HAP-1 (cell line): ENCODE data around the gene CTNND2.
"Not testable (repeated sequence)": the region's sequence is repeated elsewhere in the genome, so short reads cannot be mapped to it uniquely, and the experiment has no call there.

ENCODE experiments used
- DNase-seq, 2 experiments: peaks; one replicate each; pipeline ENCODE4 v3.0.0-alpha.2; 2016 to 2020; ENCODE audit warnings: low spot score in 2 of 2
- H3K27me3 ChIP-seq: fragments of 250-450 bp; sonication (Bioruptor Pico); 2 replicates; pipeline ENCODE4 v1.5.1; 2020; ENCODE audit warnings: low read depth, mild to moderate bottlenecking, moderate library complexity
- H3K36me3 ChIP-seq: fragments of 250-450 bp; sonication (Bioruptor Pico); replicated peaks from 2 replicates; pipeline ENCODE4 v1.5.1; 2020; ENCODE audit warnings: mild to moderate bottlenecking
- H3K4me1 ChIP-seq: fragments of 250-450 bp; sonication (Bioruptor Pico); 2 replicates; pipeline ENCODE4 v1.5.1; 2020; ENCODE audit warnings: mild to moderate bottlenecking
- H3K4me3 ChIP-seq: fragments of 250-450 bp; sonication (Bioruptor Pico); 2 replicates; pipeline ENCODE4 v1.5.1; 2020; ENCODE audit warnings: mild to moderate bottlenecking, moderate library complexity
- H3K9me3 ChIP-seq: fragments of 250-450 bp; sonication (Bioruptor Pico); 2 replicates; pipeline ENCODE4 v1.5.1; 2020; ENCODE audit warnings: mild to moderate bottlenecking, moderate library complexity
- in situ Hi-C: fragments of 300-500 bp; cut with MboI; formaldehyde crosslinking; loops from 3 replicates; pipeline ENCODE4 v1.14.3; 2020; ENCODE audit warnings: low sequenced_read_pairs, inconsistent platforms, mixed read lengths

The CTNND2 gene

GRCh38 chr5:11037080-11037479, 867.2 kb downstream of the CTNND2 start:
- Histone ChIP-seq H3K9me3 (no peaks in the 10 kb centered on the region), H3K4me3 (no peak overlapping the region), H3K27me3 (no peaks in the 10 kb centered on the region), H3K4me1 (no peaks in the 10 kb centered on the region), H3K36me3 (no peaks in the 10 kb centered on the region)
- DNase-seq, result no peak
- in situ Hi-C loops, result no loop called here

- Histone ChIP-seq H3K36me3 (no peaks in the 10 kb centered on the region), H3K9me3 (no peaks in the 10 kb centered on the region), H3K27me3 (no peaks in the 10 kb centered on the region), H3K4me3 (no peak overlapping the region), H3K4me1 (no peaks in the 10 kb centered on the region)
- in situ Hi-C loops, result no loop called here
- no peak for DNase-seq
Observed at GRCh38 chr5:11030671-11031070, 873.6 kb downstream of the CTNND2 start.

GRCh38 chr5:11027660-11028059, 876.6 kb downstream of the CTNND2 start:
- Histone ChIP-seq H3K36me3 (no peaks in the 10 kb centered on the region), H3K4me1 (no peaks in the 10 kb centered on the region), H3K27me3 (no peaks in the 10 kb centered on the region), H3K9me3 (no peaks in the 10 kb centered on the region), H3K4me3 (no peak overlapping the region)
- no peak for DNase-seq
- in situ Hi-C loops, result no loop called here

DNA sequence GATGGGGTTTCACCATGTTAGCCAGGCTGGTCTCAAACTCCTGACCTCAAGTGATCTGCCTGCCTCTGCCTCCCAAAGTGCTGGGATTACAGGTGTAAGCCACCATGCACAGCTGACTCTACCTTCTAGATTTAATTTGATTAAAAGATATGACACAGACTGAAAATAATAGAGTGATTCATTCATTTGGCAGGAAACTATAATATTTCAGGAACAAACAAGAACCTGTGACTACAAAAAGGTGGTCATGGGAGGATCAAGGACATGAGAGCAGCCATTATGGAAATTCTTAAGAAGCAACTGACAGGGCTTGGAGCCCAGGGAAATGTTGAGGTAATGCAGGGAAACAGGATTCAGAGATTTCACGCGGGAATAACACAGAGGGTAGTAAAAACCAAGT, 877.7 kb downstream of the CTNND2 start:
- H3K9me3 ChIP-seq, result no peaks in the 10 kb centered on the region
- in situ Hi-C loops, result no loop called here
- H3K4me3 ChIP-seq, result no peak overlapping the region
- no peaks in the 10 kb centered on the region for H3K27me3 ChIP-seq
- H3K4me1 ChIP-seq, result no peaks in the 10 kb centered on the region
- no peak for DNase-seq
- no peaks in the 10 kb centered on the region for H3K36me3 ChIP-seq

DNA sequence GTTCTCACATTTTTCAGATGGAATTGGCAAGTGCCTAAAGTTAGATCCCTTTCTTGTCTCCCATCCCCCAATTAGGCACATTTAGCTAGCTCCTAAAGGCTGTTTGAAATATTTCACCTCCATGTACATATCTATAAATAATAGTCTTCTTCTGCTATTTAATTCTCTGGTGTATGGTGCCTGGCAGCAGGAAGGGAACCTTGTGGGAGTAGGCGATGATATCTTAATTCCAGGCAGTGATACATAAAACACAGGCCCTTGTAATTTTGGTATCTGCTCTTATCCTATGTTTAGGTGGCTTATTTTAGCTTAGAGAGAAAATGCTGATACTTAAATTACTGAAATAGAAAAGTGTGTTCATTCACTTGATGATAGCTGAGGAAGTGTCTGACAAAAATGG, 880.3 kb downstream of the CTNND2 start:
- H3K27me3 ChIP-seq, result no peaks in the 10 kb centered on the region
- H3K4me1 ChIP-seq, result no peaks in the 10 kb centered on the region
- H3K9me3 ChIP-seq, result no peaks in the 10 kb centered on the region
- no peak overlapping the region for H3K4me3 ChIP-seq
- H3K36me3 ChIP-seq, result no peaks in the 10 kb centered on the region
- no peak for DNase-seq
- in situ Hi-C loops, result no loop called here

GRCh38 chr5:11013793-11014192, 890.5 kb downstream of the CTNND2 start:
- H3K4me1 ChIP-seq, result 0 out of 2 replicates have a peak, but pooled peaks cover 2% of the 10 kb centered on the region
- no peak overlapping the region for H3K4me3 ChIP-seq

DNA sequence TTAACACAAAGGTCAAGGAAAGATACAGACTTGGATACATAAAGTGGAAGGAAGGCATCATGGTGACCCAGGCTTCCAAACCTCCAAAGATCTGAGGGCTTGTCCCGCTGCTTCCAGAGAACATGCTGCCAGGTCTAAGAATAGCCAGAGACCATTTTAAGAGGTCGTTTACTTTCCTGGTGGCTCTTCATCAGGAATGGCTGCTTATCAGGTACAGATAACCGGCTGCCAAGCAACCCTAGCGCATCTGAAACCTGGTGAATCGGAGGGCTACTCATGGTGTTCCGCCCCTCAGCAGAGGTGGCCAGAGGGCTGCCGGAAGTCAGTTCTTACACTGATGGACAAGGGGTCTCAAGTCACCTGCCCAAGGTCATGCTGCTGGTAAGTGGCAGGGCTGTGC, 892.0 kb downstream of the CTNND2 start:
- in situ Hi-C loops, result no loop called here
- no peaks in the 10 kb centered on the region for H3K36me3 ChIP-seq
- H3K4me3 ChIP-seq, result no peak overlapping the region
- 0 out of 2 replicates have a peak, but pooled peaks cover 2% of the 10 kb centered on the region for H3K4me1 ChIP-seq
- H3K9me3 ChIP-seq, result no peaks in the 10 kb centered on the region
- DNase-seq, result no peak
- H3K27me3 ChIP-seq, result no peaks in the 10 kb centered on the region

More at GRCh38 chr5:11013793-11014192, 890.5 kb downstream of the CTNND2 start:
- no peaks in the 10 kb centered on the region for H3K27me3 ChIP-seq
- no peaks in the 10 kb centered on the region for H3K9me3 ChIP-seq
- DNase-seq, result no peak
- no peaks in the 10 kb centered on the region for H3K36me3 ChIP-seq
- in situ Hi-C loops, result no loop called here

DNA sequence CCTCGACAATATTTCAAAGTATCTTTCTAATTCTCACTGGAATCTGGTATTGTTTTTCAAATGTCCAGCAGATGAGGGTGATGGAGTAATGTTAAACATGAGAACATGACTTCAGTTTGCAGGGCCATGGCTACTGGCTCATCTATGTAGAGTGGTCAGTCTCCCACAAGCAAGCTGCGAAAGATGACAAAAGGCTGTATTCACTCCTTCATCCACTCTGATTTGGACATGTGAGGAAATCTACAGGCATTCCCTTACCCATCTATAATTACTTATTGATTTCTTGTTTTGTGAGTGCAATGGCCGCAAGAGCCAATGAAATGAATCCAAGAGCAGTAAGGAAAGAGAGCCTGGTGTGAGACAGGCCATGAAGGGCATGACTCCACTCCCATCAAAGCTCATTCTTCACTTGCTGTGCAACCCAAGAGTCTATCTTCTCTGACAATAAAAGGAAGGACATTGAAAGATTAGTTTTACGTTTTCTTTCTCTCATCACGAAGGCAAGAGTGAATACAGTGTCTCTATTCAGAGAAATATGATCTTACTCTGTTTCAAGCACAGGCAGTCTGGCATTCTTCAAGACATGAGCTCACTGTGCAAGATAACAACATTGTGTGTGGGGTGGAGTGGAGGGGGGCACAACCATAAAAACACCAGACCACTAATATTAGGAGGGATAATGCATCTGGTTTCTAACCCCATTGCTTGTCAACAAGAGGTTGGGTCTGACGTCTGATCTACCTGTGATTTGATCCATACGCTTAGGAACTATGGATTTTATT, 893.6 kb downstream of the CTNND2 start:
- Histone ChIP-seq H3K4me3 (no peak overlapping the region), H3K4me1 (0 out of 2 replicates have a peak, but pooled peaks cover 2% of the 10 kb centered on the region), H3K27me3 (no peaks in the 10 kb centered on the region), H3K9me3 (no peaks in the 10 kb centered on the region), H3K36me3 (no peaks in the 10 kb centered on the region)
- in situ Hi-C loops, result no loop called here
- no peak for DNase-seq

DNA sequence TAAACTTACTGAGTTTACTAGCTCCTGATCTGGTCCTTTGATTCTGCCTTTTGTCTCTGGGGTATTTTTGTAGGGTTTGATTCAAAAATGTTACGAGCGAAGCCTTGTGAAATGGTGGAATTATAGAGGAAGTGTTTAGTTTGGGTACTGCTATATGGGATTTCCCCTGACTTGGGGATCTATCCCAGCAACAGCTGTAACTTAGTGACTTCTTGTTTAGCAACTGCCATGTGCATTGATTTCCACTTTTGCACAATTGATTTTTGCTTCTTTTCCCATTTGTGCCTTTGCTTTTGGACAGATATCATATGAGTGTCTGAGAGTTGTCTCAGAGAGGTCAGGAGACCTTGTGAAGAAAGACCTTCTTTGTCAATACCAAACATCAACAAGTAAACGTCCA, 894.7 kb downstream of the CTNND2 start:
- H3K9me3 ChIP-seq, result no peaks in the 10 kb centered on the region
- no peaks in the 10 kb centered on the region for H3K36me3 ChIP-seq
- H3K4me3 ChIP-seq, result no peak overlapping the region
- H3K27me3 ChIP-seq, result no peaks in the 10 kb centered on the region
- no peaks in the 10 kb centered on the region for H3K4me1 ChIP-seq
- no peak for DNase-seq
- in situ Hi-C loops, result no loop called here

DNA sequence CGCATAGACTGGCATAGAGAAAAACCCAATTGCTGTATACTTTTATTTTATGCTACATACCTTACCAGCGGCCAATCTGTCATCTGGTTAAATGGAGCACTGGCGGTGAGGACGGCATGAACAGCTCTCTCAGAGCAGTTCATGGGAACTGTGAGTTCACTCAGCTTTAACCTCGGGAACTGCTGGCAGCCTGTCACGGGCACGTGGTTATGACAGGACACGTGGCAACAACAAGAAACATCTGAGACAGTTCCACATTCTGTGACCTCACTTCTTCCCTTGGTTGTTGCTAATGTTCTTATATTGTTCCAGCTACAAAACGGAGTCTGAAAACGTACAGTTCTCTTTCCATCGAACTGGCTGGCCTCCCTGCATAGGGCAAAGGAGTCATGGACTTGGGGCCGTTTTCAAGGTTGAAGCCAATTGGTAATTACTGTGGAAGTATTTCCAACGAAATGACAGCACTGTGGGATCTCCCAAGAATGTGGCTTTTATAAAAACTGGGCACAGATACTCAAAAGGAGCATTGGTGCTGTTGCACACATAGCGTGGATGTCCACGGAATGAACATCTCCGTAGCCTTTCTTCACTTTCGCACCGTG, 896.9 kb downstream of the CTNND2 start:
- Histone ChIP-seq H3K27me3 (no peaks in the 10 kb centered on the region), H3K9me3 (no peaks in the 10 kb centered on the region), H3K36me3 (no peaks in the 10 kb centered on the region), H3K4me3 (no peak overlapping the region), H3K4me1 (no peaks in the 10 kb centered on the region)
- no peak for DNase-seq
- in situ Hi-C loops, result no loop called here

GRCh38 chr5:11004523-11004922, 899.7 kb downstream of the CTNND2 start:
- H3K4me3 ChIP-seq, in situ Hi-C loops, DNase-seq, H3K36me3 ChIP-seq, H3K9me3 ChIP-seq, H3K27me3 ChIP-seq, H3K4me1 ChIP-seq: not testable (repeated sequence)

DNA sequence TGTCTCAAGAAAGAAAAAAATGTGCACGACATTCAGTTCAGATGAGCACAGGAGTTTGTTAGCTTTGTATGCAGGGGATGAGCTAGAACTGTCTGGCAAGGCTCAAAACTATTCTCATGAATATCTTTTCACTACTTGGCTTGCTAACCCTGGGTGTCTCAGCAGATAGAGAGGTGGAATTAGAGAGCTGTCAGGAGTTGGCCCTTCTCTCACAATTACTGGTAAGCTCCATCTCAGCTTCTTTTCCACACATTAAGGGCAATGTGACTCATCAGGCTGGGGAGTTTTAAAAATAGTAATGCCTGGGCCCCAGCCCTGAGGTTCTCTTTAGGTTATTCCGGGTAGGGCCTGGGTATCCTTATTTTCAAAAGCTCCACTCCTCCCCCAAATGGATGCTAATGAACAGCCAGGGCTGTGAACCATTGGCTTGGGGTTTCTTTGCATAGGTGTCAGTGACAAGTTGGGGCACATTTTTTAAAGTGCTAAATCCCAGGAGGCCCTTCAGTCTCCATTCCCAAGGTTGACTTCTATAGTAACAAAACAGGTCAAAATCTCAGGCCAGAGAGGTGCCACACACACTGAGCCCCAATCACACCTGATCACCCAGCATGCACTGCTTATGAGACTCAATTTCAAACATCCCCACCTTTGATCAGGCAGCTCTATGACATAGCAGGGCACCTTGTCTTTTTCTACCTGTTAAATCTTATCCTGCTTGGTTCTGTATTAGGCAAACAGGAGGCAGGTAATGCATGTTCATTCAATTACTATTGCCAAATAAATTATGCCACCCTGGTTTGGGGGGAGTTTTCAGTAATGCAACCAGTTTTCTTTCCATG, 903.5 kb downstream of the CTNND2 start:
- H3K9me3 ChIP-seq, result no peaks in the 10 kb centered on the region
- in situ Hi-C loops, result no loop called here
- no peak for DNase-seq
- no peaks in the 10 kb centered on the region for H3K27me3 ChIP-seq
- H3K4me1 ChIP-seq, result no peaks in the 10 kb centered on the region
- H3K4me3 ChIP-seq, result no peak overlapping the region
- no peaks in the 10 kb centered on the region for H3K36me3 ChIP-seq

DNA sequence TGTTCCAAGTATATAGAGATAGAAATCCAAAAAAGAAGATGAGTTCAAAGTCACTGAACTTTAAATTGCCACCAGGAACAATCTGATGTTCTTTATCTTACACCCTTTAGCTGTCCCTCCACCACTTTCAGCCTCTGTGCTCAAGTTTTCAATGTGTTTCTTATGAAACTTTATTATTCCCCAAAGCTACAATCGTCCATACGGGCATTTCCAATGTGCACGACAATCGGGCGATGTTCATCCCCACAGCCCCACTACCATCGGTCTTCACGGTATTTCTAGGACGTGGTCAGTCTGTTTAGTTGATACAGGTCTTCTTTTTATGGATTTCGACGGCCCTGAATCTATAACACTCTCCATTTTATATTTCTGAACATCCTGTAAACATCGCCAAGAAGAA, 904.5 kb downstream of the CTNND2 start:
- Histone ChIP-seq H3K4me1 (no peaks in the 10 kb centered on the region), H3K36me3 (no peaks in the 10 kb centered on the region), H3K4me3 (no peak overlapping the region), H3K9me3 (no peaks in the 10 kb centered on the region), H3K27me3 (no peaks in the 10 kb centered on the region)
- in situ Hi-C loops, result no loop called here
- no peak for DNase-seq

DNA sequence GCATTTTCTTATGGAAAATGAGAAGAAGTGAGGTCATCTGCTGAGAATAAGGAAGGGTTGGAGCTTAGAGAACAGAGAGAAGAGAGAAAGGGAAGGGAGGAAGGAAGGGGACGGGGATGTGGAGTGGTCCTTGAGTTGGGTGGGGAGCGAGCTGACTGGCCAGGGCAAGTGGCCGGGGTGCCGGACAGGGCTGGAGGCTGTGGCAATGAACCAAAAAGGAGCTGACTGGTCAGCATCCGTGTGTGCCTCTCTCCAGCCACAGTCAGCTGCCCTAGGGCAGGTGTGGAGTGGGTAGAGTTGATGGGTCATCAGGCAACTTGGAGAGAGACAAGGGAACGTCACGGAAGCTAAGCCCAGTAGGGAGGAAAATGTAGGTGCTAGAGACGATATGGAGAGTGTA, 908.4 kb downstream of the CTNND2 start:
- Histone ChIP-seq H3K36me3 (no peaks in the 10 kb centered on the region), H3K4me3 (no peak overlapping the region), H3K27me3 (no peaks in the 10 kb centered on the region), H3K4me1 (no peaks in the 10 kb centered on the region), H3K9me3 (no peaks in the 10 kb centered on the region)
- DNase-seq, result no peak
- in situ Hi-C loops, result no loop called here
